GM18858 (cell line): Measurements from ENCODE around the gene AHI1.

ENCODE experiments used
- ATAC-seq: cut with Tn5 transposase; IDR thresholded peaks from one replicate; pipeline ENCODE4 v1.9.1; 2021; ENCODE audit not compliant: unreplicated experiment

The AHI1 gene

DNA sequence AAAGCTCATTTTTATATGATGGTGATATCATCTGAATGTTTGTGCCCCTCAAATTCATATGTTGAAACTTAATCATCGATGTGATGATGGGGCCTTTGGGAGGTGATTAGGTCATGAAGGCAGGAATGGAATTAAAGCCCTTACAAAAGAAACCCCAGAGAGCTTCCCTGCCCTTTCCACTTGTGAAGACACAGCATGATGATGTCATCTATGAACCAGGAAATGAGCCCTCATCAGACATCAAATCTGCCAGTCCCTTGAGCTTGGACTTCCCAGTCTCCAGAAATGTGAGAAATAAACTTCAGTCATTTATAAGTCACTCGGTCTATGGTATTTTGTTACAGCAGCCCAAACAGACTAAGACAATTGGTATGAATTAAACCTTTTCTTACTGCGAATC, 163.4 kb downstream of the AHI1 start:
- ATAC-seq = no peak

DNA sequence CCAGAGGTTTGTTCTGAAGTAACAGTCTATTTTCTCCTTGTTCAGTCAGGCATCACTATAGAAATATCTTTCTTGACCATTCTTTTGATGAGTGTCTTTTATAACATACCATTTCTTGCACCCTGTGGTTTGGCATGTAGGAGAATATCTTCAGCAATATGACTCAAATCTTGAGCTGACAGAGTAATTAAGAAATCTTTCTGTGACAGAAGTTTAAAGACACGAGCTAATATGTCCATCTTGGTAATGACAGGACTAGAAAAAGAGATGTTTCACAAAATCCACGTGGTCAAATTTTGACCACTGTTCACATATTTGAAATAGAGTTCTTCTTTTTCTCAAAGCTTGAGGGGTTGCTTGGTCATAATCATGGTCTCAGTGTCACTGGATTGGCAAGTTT, 166.5 kb downstream of the AHI1 start:
- ATAC-seq = no peak

DNA sequence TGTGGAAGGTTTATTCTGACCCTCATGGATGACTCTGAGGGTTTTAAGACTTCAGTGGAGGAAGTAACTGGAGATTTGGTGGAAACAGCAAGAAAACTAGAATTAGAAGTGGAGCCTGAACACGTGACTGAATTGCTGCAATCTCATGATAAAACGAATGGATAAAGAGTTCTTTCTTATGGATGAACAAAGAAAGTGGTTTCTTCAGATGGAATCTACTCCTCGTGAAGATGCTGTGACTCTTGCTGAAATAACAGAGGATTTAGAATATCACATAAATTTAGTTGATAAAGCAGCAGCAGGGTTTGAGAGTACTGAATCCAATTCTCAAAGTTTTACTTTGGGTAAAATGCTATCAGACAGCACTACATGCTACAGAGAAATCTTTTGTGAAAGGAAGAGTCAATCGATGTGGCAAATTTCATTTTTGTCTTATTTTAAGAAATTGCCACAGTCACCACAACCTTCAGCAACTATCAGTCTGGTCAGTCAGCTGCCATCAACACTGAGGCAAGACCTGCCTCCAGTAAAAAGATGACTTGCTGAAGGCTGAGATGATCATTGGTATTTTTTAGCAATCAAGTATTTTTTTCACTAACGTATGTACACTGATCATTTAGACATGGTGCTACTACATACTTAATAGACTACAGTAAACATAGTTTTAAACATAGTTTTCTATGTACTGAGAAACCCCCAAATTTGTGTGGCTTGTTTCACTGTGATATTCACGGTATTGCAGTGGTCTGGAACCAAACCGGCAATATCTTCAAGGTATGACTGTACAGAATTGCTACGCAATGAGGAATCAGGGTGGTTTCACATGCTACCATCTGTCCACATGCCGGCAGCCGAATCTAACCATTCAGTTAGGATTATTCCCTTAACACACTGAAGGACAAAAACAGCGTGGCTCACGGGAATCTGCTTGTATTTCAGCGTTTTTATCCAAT, 167.4 kb downstream of the AHI1 start:
- ATAC-seq = peak; percentile 87

GRCh38 chr6:135328136-135328535, 169.4 kb downstream of the AHI1 start:
- no peak for ATAC-seq

DNA sequence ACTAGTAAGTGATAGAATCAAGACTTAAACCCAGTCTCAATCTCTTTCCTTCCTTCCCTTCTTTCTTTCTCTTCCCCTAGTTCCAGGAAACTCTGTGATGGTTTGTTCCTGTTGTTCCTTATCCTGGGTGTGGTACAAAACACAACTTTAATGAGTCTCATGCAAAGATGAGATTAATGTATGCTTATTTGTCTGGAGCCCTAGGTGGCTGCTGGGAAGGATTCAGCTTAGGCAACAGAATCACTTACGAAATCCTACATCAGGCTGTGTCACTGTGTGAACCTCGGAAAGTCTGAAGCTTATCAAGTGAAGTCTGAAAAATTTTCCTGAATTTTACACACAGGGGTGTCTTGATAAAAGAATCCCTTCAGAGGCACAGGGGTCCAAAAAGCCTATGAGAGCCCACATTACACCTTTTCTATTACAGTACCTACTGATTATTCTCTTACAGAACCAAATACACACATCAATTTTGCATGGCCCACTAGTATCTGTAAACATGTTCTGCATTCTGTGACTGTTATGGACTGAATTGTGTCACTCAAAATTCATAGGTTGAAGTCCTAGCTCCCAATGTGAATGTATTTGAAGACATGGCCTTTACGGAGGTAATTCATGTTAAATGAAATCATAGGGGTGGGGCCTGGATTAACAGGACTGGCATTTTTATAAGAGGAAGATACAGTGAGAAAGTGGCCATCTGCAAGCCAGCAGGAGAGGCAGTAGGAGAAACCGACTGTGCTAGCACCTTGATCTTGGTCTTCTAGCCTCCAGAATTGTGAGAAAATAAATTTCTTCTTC, 171.7 kb downstream of the AHI1 start:
- no peak for ATAC-seq

GRCh38 chr6:135324531-135324930, 173.0 kb downstream of the AHI1 start:
- no peak for ATAC-seq

- no peak for ATAC-seq
Observed at GRCh38 chr6:135323979-135324378, 173.6 kb downstream of the AHI1 start.

GRCh38 chr6:135323202-135323668, 174.3 kb downstream of the AHI1 start:
- ATAC-seq = peak; percentile 97

- ATAC-seq = peak; percentile 41
Observed at GRCh38 chr6:135322427-135323201, 174.9 kb downstream of the AHI1 start.

DNA sequence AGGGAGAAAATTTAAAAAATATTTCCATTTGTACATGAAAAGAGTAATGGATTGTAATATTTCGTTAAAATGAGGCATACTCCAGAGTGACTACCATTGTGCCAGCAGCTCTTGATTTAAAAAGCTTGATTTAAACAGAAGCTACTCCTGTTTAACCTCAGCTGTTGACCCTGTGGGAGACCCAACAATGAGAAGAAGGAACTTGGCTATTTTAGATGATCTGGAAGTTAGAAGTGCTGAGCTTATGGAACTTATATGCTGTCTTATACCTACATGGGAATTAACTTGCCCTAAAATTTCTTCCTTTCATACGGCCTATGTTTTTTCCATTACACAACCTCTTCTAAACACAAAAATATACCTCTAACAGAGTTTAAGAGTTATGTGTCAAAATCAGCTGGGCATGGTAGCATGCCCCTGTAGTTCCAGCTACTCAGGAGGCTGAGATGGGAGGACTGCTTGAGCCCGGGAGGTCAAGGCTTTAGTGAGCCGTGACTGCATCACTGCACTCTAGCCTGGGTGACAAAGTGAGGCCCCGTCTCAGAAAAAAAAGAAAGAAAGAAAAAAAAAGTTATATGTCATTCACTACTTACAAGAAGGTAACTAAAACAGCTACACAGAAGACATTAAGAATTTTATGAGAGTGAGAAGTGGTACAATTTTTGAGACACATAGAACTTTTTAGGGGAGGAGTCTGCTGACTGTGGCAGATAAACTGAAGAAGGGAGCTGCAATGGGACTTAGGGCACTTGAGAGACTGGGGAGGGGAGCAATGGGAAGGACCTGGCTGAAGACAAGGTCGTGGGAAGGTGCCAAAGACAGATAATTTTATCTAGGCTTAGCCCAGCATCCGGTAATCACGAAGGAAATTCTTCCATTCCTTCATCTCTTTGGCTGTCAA, 176.6 kb downstream of the AHI1 start:
- no peak for ATAC-seq

- ATAC-seq = no peak
Observed at GRCh38 chr6:135319819-135320218, 177.7 kb downstream of the AHI1 start.

DNA sequence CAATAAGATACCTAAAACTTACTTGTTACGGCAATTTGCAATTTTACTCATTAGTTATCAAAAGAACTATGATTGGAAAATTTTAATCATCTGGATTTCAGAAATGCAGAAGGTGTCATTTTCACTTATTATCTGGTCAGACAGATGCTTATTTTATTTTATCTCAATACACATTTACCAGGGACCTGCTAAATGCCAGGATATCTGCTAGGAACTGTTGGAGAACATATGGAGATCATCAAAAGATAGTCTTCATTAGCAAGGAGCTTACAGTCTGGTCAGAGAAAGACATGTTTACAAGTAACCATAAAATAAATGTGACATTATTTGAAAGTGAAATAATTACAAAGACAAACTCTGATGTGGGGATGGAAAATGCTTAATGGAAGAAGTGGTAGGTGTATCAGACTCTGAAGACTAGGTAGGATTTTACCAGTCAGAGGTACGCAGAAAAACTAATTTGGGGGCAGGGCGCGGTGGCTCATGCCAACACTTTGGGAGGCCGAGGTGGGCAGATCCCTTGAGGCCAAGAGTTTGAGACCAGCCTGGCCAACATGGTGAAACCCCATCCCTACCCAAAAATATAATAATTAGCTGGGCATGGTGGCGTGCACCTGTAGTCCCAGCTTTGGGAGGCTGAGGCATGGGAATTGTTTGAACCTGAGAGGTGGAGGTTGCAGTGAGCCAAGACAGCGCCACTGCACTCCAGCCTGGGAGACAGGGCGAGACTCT, 178.6 kb downstream of the AHI1 start:
- no peak for ATAC-seq

DNA sequence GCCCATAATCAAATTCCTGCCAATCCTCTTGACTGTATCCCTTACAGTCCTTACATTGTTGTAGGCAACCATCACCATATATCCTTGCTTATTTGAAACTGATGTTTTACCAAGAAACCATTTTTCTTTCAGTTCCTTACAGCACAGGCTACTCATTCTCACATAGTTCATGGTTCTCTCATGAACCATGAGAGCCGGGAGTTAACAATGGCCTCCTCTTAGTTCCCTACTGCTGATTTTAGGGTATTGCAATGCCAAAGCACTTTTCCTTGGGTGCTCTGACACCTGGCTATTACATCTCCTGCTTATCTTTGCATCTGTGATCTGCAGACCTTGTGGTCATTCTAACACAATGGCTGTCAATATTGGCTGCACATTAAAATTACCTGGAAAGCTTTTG, 183.0 kb downstream of the AHI1 start:
- peak; percentile 47 for ATAC-seq

GRCh38 chr6:135311446-135312200, 185.9 kb downstream of the AHI1 start:
- no peak for ATAC-seq

DNA sequence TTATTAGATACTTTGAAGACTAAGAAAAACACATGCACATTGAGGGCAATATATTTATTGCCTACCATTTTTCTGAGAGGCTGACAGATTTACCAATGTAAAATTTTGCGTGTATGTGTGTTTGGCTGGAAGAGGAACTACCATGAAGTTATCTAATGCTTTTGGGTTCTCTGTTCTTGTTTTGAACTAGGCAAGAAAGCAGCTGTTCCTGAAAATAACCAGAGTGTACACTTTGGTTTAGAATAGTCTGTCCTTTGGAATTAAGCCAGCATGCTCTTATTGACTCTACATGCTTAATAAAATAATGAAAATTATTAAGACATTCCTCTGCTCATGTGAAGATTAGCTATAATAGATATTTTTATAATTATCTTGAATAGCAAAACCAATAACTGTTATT, 187.2 kb downstream of the AHI1 start:
- ATAC-seq = no peak

GRCh38 chr6:135306740-135307420, 190.7 kb downstream of the AHI1 start:
- no peak for ATAC-seq

DNA sequence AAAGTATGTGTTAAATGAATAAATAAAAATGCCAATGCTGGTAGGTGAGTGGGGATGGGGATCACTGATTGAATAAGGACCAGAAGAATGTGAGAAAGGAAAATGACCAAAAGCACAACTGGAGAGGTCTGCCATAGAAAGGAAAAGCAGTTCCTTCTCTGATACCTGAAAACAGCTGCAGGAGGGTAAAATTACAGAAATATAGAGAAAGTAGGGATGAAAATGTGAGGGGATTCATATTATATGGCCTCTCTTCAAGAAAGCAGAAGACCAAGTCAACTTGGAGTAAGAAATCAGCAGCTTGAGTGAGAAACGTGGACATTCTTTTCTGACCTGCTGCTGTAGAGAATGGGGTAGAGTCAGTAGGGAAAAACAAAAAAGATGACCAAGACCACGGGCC, 191.4 kb downstream of the AHI1 start:
- no peak for ATAC-seq

- ATAC-seq = no peak
Observed at GRCh38 chr6:135305684-135306083, 191.9 kb downstream of the AHI1 start.
